RWPE2 (cell line): Measurements from ENCODE around the gene SLC22A5.

Experiments
- ATAC-seq: fragments of 200-7000 bp; cut with Tn5 transposase; 3 replicates; pipeline ENCODE4 v1.9.1; 2021; ENCODE audit warnings: low read depth
- DNase-seq: peaks from one replicate; pipeline ENCODE4 v3.0.0-alpha.2; 2020; ENCODE audit warnings: low spot score
- H3K27ac ChIP-seq: fragments of 450-650 bp; 2 replicates; pipeline ENCODE4 v1.5.1; 2017; ENCODE audit warnings: mild to moderate bottlenecking; ENCODE audit not compliant: poor library complexity, severe bottlenecking
- H3K27me3 ChIP-seq: fragments of 250-450 bp; sonication (Bioruptor Pico); 2 replicates; pipeline ENCODE4 v1.5.1; 2021; ENCODE audit warnings: mild to moderate bottlenecking, moderate library complexity; ENCODE audit not compliant: insufficient read depth, poor library complexity, severe bottlenecking
- H3K36me3 ChIP-seq: fragments of 250-450 bp; sonication (Bioruptor Pico); 2 replicates; pipeline ENCODE4 v1.5.1; 2020; ENCODE audit warnings: low read depth, mild to moderate bottlenecking, moderate library complexity
- H3K4me1 ChIP-seq: fragments of 250-450 bp; sonication (Bioruptor Pico); 2 replicates; pipeline ENCODE4 v1.5.1; 2021; ENCODE audit warnings: mild to moderate bottlenecking, moderate library complexity; ENCODE audit not compliant: insufficient read depth, poor library complexity, severe bottlenecking
- H3K4me3 ChIP-seq: fragments of 250-450 bp; sonication (Bioruptor Pico); 2 replicates; pipeline ENCODE4 v1.5.1; 2021; ENCODE audit warnings: mild to moderate bottlenecking, moderate library complexity; ENCODE audit not compliant: severe bottlenecking
- H3K9me3 ChIP-seq: fragments of 250-450 bp; sonication (Bioruptor Pico); 2 replicates; pipeline ENCODE4 v1.5.1; 2021; ENCODE audit warnings: mild to moderate bottlenecking, moderate library complexity; ENCODE audit not compliant: severe bottlenecking
- TF ChIP-seq, protein P1 (sequence below): fragments of 450-650 bp; IDR thresholded peaks from one replicate; pipeline ENCODE4 v1.5.1; 2017; ENCODE audit warnings: mild to moderate bottlenecking, moderate library complexity; ENCODE audit not compliant: poor library complexity, severe bottlenecking

SLC22A5 gene

DNA sequence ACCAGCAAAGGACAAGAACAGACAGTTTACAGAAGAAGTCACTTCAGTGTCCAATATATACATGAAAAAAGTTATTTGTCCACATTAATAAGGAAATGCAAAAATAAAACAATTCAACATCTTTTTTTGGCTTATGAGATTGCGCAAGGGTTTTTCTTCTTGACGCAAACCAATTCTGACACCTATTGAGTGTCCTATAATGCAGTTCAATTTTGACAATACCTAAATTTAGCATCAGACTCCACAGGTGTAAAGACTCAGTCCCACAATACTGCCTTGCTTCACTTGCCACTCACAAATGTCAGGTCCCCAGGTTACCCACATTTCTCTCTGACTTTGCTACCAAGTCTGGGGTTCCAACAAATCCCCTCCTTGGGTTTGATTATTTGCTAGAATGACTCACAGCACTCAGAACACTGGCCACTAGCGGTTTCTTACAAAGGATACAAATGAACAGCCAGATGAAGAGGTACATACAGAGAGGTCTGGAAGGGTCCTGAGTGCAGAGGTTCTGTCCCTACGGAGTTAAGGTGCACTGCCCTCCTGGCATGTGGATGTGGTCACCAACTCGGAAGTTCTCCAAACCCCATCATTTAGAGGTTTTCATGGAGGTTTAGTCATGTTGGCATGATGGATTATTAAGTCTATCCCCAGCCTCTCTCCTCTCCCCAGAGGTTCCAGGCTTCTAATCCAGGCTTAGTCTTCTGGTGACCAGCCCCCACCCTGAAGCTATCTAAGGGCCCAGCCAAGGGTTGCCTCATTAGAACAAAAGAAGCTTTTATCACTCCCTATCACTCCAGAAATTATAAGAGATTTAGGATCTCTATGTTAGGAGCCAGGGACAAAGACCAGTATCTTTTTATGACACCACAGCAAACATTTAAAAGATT, 27.0 kb upstream of the SLC22A5 start:
- Histone ChIP-seq H3K9me3 (no peaks in the 10 kb centered on the region), H3K4me3 (no peak overlapping the region), H3K27ac (no peak overlapping the region), H3K4me1 (no peaks in the 10 kb centered on the region), H3K27me3 (no peaks in the 10 kb centered on the region), H3K36me3 (peaks cover 26% of the 10 kb centered on the region)
- TF ChIP-seq, protein P1, sequence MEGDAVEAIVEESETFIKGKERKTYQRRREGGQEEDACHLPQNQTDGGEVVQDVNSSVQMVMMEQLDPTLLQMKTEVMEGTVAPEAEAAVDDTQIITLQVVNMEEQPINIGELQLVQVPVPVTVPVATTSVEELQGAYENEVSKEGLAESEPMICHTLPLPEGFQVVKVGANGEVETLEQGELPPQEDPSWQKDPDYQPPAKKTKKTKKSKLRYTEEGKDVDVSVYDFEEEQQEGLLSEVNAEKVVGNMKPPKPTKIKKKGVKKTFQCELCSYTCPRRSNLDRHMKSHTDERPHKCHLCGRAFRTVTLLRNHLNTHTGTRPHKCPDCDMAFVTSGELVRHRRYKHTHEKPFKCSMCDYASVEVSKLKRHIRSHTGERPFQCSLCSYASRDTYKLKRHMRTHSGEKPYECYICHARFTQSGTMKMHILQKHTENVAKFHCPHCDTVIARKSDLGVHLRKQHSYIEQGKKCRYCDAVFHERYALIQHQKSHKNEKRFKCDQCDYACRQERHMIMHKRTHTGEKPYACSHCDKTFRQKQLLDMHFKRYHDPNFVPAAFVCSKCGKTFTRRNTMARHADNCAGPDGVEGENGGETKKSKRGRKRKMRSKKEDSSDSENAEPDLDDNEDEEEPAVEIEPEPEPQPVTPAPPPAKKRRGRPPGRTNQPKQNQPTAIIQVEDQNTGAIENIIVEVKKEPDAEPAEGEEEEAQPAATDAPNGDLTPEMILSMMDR = no peak
- DNase-seq = no peak
- no peak for ATAC-seq

DNA sequence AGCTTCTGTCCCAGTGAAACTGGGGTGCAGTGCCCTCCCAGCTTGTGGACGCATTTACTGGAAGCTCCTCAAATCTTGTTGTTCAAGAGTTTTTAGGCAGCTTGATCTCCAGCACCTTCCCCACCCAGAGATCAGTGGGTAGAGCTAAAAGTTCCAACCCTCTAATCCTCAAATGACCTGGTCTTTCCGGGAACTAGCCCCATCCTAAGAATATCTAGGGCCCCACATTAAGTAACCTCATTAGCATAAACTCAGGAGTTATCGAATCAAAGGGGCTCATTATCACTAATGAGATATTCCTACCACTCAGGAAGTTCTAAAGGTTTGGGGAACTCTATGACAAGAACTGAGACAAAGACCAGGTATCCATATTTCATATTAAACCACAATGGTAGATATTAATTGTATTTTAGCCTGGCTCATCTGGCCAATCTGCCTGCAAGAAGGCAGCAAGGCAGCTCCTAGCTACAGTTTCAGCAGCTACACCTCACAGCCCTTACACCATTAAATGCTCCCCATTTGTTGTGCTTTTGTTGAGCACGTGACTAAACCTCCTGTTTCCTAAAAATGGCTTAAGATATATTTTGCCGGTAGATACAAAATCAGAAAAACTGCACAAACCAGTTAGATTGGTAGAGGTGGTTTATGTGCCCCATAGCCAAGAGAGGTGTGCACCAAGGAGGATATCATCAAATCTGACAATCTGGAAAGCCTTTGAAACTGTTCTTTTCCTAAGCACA, 24.6 kb upstream of the SLC22A5 start:
- no peaks in the 10 kb centered on the region for H3K9me3 ChIP-seq
- no peak overlapping the region for H3K27ac ChIP-seq
- no peak overlapping the region for H3K4me3 ChIP-seq
- no peak for ATAC-seq
- H3K36me3 ChIP-seq = peaks cover 36% of the 10 kb centered on the region
- H3K27me3 ChIP-seq = no peaks in the 10 kb centered on the region
- no peak for DNase-seq
- H3K4me1 ChIP-seq = no peaks in the 10 kb centered on the region
- TF ChIP-seq, protein P1 = no peak

DNA sequence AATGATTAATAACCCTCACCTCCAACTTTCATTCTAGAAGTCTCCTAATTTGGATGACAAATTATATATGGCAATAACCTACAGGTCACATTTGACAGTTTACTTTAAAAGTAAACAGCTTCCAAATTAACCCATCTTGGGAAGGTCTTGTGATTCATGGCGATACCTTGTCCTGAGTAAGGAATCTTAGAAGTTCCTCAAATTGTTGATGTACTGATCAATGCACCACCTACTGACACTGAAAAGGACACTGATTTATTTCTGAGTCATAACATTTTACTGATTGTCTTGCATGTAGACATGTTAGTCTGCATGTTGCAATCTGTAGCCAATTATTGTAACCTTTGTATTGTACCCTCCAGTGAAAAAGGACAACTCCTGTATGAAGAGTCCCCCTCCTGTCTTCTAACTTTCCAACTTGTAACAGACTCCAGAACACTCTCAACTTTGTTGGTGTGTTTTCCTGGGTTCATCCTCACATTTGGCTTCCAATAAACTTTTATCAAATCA, 16.0 kb upstream of the SLC22A5 start:
- Histone ChIP-seq H3K4me3 (no peak overlapping the region), H3K27me3 (no peaks in the 10 kb centered on the region), H3K4me1 (no peaks in the 10 kb centered on the region), H3K36me3 (peaks cover 48% of the 10 kb centered on the region), H3K9me3 (no peaks in the 10 kb centered on the region), H3K27ac (no peak overlapping the region)
- DNase-seq (no peak), ATAC-seq (no peak; the same call in 2 of the 3 replicates)
- TF ChIP-seq, protein P1 = no peak

DNA sequence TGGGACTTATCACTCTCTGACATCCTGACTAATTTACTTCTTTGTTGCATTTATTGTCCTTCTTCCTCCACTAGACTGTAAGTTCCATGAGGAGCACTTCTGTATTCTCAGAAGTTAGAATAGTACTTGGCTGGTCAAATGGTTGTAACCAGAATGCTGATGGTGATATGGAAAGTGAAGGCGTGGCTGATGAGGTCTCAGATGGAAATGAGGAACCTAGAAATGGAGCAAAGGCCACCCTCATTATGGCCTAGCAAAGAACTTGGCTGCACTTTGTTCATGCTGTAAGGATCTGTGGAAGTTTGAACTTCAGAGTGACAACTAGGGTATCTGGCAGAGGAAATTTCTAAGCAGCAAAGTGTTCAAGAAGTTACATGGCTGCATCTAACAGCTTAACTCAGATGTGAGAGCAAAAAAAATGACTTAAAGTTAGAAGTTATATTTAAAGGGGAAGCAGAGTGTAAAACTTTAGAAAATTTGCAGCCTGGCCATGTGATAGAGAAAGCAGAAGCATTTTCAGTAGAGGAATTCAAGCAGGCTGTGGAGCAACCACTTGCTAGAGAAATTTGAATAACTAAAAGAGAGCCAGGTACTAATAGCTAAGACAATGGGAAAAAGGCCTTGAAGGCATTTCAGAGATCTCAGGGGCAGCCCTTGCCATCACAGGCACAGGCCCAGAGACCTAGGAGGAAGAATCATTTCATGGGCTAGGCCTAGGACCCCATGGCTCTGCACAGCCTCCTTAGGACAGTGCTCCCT, 14.9 kb upstream of the SLC22A5 start:
- no peaks in the 10 kb centered on the region for H3K4me1 ChIP-seq
- H3K27me3 ChIP-seq = no peaks in the 10 kb centered on the region
- TF ChIP-seq, protein P1 = no peak
- ATAC-seq = no peak
- no peaks in the 10 kb centered on the region for H3K9me3 ChIP-seq
- H3K27ac ChIP-seq = no peak overlapping the region
- H3K36me3 ChIP-seq = peaks cover 43% of the 10 kb centered on the region
- H3K4me3 ChIP-seq = no peak overlapping the region
- DNase-seq = no peak
